T-helper 1 cell treated with Interleukin-12 subunit alpha and Interleukin-12 subunit beta and Interleukin-4 antibody, amounts not matched to agents 30 μg/mL and 1 μg/mL, for 36 hours (primary cell): ENCODE data around the gene PRSS21.

Experiments
- H3K27ac Mint-ChIP-seq: one replicate; pipeline ENCODE4 v1.8.0; 2021; ENCODE audit warnings: mild to moderate bottlenecking, mixed read lengths
- H3K27me3 Mint-ChIP-seq: one replicate; pipeline ENCODE4 v1.8.0; 2021; ENCODE audit warnings: low read depth, mixed read lengths
- H3K36me3 Mint-ChIP-seq: one replicate; pipeline ENCODE4 v1.8.0; 2021; ENCODE audit warnings: low read depth, mixed read lengths
- H3K4me1 Mint-ChIP-seq: one replicate; pipeline ENCODE4 v1.8.0; 2021; ENCODE audit warnings: low read depth, mixed read lengths
- H3K4me3 Mint-ChIP-seq: one replicate; pipeline ENCODE4 v1.8.0; 2021; ENCODE audit warnings: mild to moderate bottlenecking, moderate library complexity, mixed read lengths
- H3K9me3 Mint-ChIP-seq: one replicate; pipeline ENCODE4 v1.8.0; 2021; ENCODE audit warnings: mixed read lengths

The PRSS21 gene

DNA sequence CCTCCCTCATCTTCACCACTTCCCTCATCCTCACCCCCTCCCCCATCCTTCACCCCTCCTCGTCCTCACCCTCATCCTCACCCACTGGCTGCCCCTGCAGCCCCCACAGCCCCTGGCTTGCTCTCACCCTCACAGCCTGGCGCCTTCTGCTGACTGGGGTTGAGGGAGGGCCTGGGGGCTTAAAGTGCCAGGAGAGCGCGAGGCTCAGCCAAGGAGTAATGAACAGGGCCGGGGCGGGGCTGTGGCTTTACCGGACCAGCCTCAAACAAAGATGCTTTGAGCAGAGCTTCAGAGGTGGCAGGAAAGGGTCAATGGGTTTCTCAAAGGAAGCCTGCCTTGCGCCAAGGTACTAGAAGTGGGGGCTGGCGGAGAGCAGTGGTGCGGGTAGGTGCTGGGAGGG, 29.6 kb upstream of the PRSS21 start, which contains the start of gene PRSS33:
PRSS33 (minus strand) TSS at position 155 of the 400 bp plus-strand sequence. CDS start 1,013 bp downstream, outside the sequence.
- Mint-ChIP-seq H3K27me3 (peaks cover 31% of the 10 kb centered on the region), H3K27ac (no peak within 1 kb of the TSS), H3K4me3 (no peak within 1 kb of the TSS), H3K4me1 (peaks cover 4% of the 10 kb centered on the region), H3K9me3 (no peaks in the 10 kb centered on the region), H3K36me3 (no peaks in the 10 kb centered on the region)

DNA sequence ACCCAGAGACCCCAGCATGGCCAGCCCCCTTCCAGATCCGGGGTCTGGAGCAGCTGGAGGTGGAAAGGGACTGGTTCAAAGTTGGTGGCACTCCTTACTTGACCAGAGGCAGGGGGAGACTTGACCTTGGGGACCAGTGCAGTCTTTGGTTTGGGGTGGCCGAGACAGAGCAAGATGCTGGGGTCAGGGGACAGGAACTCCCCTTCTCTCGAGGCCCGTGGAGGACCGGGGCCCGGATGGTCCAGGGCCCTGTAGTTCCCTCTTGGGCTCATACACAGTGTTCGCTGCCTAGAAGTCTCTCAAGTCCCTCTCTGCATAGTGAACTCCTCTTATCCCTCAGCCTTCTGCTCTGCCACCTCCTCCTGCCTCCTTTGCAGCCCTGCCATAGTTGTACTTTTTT, 29.1 kb upstream of the PRSS21 start:
- Mint-ChIP-seq H3K27ac (no peak overlapping the region), H3K27me3 (peaks cover 33% of the 10 kb centered on the region), H3K36me3 (no peaks in the 10 kb centered on the region), H3K4me1 (peaks cover 4% of the 10 kb centered on the region), H3K9me3 (no peaks in the 10 kb centered on the region), H3K4me3 (no peak overlapping the region)

DNA sequence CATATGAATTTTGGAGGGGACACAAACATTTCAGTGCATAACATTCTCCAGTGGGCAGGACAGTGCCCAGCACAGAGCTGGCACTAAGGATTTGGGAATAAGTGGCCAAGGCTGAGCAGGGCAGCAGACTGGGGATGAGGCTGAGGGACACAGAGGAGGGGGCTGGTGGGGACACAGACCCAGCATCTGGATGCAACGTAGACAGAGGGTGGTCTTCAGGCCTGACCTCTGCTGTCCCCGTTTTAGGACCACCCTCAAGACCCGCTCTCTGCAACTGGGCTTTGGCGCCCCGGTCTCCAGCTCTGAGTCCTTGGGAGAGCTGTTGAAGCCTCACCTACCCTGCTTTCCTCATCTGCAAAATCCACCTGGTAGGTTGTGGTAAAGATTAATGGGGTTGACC, 26.4 kb upstream of the PRSS21 start:
- Mint-ChIP-seq H3K27me3 (peaks cover 46% of the 10 kb centered on the region), H3K9me3 (no peaks in the 10 kb centered on the region), H3K27ac (no peak overlapping the region), H3K36me3 (no peaks in the 10 kb centered on the region), H3K4me3 (no peak overlapping the region), H3K4me1 (peaks cover 2% of the 10 kb centered on the region)

DNA sequence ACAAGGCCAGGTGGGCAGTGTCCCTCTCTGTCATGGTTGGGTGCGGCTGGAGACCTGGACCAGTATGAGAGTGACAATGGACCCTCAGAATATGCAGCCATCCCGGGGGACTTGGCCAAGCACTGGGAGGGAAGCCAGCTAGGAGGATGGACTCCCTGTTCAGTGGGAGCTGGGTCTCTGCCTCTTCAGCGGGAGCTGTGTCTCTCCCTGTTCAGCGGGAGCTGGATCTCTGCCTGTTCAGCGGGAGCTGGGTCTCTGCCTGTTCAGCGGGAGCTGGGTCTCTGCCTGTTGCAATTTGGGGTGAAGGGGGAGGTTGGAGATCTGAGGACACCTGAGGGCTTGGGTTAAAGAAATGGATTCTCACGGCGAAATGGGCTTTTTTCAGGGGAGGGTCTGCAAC, 25.9 kb upstream of the PRSS21 start:
- H3K36me3 Mint-ChIP-seq, result no peaks in the 10 kb centered on the region
- H3K4me3 Mint-ChIP-seq, result no peak overlapping the region
- H3K9me3 Mint-ChIP-seq, result no peaks in the 10 kb centered on the region
- H3K27me3 Mint-ChIP-seq, result peaks cover 45% of the 10 kb centered on the region
- H3K4me1 Mint-ChIP-seq, result no peaks in the 10 kb centered on the region
- H3K27ac Mint-ChIP-seq, result no peak overlapping the region

DNA sequence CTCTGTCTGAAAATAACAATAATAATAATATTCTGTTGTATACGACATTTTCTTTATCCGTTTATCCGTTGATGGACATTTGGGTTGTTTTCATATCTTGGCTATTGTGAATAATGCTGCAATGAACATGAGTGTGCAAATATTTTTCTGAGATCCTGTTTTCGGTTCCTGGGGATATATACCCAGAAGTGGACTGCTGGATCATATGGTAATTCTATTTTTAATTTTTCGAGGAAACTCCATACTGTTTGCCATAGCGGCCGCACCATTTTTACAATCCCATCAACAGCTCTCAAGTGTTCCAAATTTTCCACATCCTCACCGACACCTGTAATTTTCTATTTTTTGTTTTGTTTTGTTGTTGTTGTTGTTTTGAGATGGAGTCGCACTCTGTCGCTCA, 24.1 kb upstream of the PRSS21 start:
- H3K27ac Mint-ChIP-seq, result no peak overlapping the region
- H3K36me3 Mint-ChIP-seq, result no peaks in the 10 kb centered on the region
- no peaks in the 10 kb centered on the region for H3K4me1 Mint-ChIP-seq
- no peaks in the 10 kb centered on the region for H3K9me3 Mint-ChIP-seq
- peaks cover 37% of the 10 kb centered on the region for H3K27me3 Mint-ChIP-seq
- H3K4me3 Mint-ChIP-seq, result no peak overlapping the region

DNA sequence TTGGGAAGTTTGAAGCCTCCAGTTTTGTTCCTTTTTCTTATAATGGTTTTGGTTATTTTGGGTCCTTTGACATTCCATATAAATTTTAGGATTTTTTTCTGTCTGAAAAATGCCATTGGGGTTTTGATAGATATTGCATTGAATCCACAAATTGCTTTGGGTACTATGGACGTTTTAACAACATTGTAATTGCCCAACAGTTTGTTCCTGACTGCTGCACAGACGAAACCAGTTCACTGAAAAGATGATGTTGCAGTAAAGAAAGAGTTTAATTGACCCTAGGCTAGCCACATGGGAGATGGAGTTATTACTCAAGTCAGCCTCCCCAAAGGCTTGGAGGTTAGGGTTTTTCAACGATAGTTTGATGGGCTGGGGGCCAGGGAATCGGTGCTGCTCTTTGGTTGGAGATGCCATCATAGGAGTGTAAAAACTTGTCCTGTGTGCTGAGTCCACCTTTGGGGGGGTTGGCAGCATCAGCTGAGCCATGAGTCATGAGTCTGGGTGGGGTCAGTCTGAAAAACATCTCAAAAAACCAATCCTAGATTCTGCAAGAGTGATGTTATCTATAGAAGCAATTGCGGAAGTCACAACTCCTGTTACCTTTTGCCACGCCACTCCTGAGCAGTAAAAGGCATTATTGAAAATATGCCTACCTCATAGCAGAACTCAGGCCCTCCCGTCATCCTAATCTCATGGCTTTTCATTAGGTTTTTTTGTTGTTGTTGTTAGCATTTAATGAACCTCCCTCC, 21.5 kb upstream of the PRSS21 start:
- H3K9me3 Mint-ChIP-seq, result no peaks in the 10 kb centered on the region
- H3K4me1 Mint-ChIP-seq, result no peaks in the 10 kb centered on the region
- no peaks in the 10 kb centered on the region for H3K36me3 Mint-ChIP-seq
- H3K27ac Mint-ChIP-seq, result no peak overlapping the region
- no peak overlapping the region for H3K4me3 Mint-ChIP-seq
- peaks cover 32% of the 10 kb centered on the region for H3K27me3 Mint-ChIP-seq

DNA sequence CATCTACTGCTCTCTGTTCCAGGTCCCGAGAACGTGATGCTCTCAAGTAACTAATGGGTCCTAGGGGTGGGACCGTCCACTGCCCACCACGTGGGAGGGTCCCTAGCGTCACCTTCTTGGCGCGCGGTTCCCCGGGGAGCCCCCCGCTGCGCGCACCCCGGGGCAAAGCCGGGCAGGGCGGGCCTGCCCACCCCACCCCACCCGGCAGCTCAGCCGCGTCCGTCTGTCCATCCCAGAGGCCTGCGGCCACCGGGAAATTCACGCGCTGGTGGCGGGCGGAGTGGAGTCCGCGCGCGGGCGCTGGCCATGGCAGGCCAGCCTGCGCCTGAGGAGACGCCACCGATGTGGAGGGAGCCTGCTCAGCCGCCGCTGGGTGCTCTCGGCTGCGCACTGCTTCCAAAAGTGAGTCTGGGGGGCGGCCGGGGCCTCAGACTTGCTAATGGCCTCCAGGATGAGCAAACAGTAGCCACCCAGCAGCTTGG, 18.3 kb upstream of the PRSS21 start:
- peaks cover 17% of the 10 kb centered on the region for H3K27me3 Mint-ChIP-seq
- no peak overlapping the region for H3K4me3 Mint-ChIP-seq
- H3K9me3 Mint-ChIP-seq, result peaks cover 2% of the 10 kb centered on the region
- no peak overlapping the region for H3K27ac Mint-ChIP-seq
- H3K36me3 Mint-ChIP-seq, result no peaks in the 10 kb centered on the region
- no peaks in the 10 kb centered on the region for H3K4me1 Mint-ChIP-seq

DNA sequence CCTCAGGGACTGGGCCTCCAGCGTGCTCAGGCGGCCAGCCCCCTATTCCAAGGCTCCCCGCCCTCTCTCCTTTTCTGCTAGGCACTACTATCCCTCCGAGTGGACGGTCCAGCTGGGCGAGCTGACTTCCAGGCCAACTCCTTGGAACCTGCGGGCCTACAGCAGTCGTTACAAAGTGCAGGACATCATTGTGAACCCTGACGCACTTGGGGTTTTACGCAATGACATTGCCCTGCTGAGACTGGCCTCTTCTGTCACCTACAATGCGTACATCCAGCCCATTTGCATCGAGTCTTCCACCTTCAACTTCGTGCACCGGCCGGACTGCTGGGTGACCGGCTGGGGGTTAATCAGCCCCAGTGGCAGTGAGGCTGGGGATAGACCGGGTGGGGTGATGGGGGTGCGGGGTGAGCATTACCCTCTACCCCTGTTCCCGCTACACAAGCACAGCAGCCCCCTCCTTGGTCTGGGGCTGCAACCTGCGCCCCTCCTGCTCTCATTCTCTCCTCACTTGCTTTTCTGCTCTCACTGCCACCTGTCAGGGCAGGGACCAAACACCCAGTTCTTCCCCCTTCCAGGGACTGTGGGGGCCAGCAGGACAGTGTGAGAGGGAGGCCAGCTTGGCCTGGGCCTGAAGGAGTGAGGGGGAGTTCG, 17.7 kb upstream of the PRSS21 start:
- Mint-ChIP-seq H3K4me1 (no peaks in the 10 kb centered on the region), H3K27me3 (peaks cover 16% of the 10 kb centered on the region), H3K9me3 (peaks cover 6% of the 10 kb centered on the region), H3K27ac (no peak overlapping the region), H3K36me3 (no peaks in the 10 kb centered on the region), H3K4me3 (no peak overlapping the region)

DNA sequence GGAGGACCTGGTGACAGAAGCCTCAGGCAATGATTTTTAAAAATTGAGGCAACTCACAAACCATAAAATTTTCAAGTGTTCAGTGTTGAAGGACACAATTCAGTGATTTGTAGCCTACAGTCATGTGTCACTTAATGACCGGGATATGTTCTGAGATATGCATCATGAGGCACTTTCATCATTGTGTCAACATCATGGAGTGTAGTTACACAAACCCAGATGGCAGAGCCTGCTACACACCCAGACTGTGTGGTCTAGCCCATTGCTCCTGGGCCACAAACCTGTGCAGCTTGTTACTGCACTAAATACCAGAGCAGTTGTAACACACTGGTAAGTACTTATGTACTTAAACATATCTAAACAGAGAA, 17.2 kb upstream of the PRSS21 start:
- Mint-ChIP-seq H3K4me3 (no peak overlapping the region), H3K4me1 (no peaks in the 10 kb centered on the region), H3K9me3 (peaks cover 8% of the 10 kb centered on the region), H3K27me3 (peaks cover 11% of the 10 kb centered on the region), H3K27ac (no peak overlapping the region), H3K36me3 (no peaks in the 10 kb centered on the region)

DNA sequence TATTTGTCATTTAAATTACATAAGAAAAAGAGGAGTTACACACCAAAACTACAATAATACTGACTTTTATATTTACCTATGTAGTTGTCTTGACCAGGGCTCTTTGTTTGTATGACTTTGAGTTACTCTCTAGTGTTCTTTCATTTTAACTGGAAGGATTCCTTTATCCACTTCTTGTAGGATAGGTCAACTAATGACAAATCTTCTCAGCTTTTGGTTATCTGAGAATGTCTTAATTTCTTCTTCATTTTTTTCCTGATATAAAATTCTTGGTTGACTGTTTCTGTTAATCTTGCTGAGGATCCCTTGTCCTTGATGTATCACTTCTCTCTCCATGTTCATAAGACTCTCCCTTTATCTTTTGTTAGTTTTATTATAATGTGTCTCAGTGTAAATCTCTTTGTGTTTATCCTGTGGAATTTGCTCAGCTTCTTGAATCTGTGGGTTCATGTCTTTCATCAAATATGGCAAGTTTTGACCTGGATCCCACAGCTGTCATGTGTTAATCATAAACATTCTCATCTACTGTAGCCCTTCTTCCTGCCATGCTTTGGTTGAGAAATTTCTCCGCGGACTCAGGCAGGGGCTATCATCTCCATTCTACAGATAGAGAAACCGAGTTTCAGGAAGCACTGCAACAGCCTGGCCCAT, 13.4 kb upstream of the PRSS21 start:
- Mint-ChIP-seq H3K4me3 (no peak overlapping the region), H3K27ac (no peak overlapping the region)

DNA sequence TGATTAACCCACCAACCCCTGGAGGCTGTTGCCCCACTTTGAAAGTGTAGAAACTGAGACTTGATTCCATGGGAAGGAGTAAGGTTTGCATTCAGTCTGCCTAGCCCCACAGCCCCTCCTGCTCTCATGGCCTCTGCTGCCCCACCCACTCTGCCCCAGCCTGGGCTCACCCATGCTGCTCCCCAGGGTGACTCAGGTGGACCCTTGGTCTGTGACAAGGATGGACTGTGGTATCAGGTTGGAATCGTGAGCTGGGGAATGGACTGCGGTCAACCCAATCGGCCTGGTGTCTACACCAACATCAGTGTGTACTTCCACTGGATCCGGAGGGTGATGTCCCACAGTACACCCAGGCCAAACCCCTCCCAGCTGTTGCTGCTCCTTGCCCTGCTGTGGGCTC, 12.3 kb upstream of the PRSS21 start:
- no peaks in the 10 kb centered on the region for H3K4me1 Mint-ChIP-seq
- H3K4me3 Mint-ChIP-seq, result no peak overlapping the region
- H3K9me3 Mint-ChIP-seq, result peaks cover 8% of the 10 kb centered on the region
- H3K36me3 Mint-ChIP-seq, result no peaks in the 10 kb centered on the region
- H3K27me3 Mint-ChIP-seq, result peaks cover 24% of the 10 kb centered on the region
- H3K27ac Mint-ChIP-seq, result no peak overlapping the region

More for the DNA sequence above, 13.4 kb upstream of the PRSS21 start:
- peaks cover 15% of the 10 kb centered on the region for H3K27me3 Mint-ChIP-seq
- peaks cover 8% of the 10 kb centered on the region for H3K9me3 Mint-ChIP-seq
- H3K4me1 Mint-ChIP-seq, result no peaks in the 10 kb centered on the region
- no peaks in the 10 kb centered on the region for H3K36me3 Mint-ChIP-seq

DNA sequence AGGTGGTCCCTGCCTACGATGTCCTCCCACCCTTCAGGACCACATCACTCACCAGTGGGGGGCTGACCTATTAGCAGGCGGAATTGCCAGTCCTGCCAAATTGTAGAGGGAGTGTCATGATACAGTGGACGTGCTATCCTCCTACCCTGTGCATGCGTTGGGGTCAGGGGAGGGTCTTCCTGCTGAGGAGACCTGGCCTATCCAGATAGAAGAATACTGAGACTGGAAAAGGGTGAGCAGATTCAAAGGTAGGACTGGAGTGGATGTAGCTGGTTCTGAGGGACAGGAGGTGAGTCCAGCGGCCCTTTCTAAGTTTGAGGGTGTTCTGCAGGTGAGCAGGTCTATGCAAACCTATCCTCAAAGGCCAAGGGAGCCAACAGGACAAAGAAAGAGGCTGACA, 10.8 kb upstream of the PRSS21 start:
- Mint-ChIP-seq H3K9me3 (peaks cover 8% of the 10 kb centered on the region), H3K27me3 (peaks cover 24% of the 10 kb centered on the region), H3K4me3 (no peak overlapping the region), H3K36me3 (no peaks in the 10 kb centered on the region), H3K4me1 (no peaks in the 10 kb centered on the region), H3K27ac (no peak overlapping the region)

DNA sequence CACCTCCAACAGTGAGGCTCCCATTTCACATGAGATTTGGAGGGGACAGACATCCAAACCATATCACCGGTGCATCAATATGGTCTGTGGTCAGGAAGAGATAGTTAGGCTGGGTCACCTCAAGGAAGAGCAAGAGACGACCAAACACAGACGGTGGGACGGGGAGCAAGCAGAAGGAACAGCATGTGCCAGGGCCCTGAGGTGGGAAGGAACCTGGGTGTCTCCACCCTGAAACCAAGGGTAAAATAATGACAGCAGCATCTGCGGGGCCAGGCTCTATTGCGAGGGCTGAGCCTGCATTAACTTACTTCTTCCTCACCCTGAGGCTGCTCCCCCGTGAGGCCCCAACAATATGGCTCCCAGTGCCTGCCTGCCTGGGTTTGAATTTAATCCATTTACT, 8.9 kb upstream of the PRSS21 start:
- Mint-ChIP-seq H3K4me1 (no peaks in the 10 kb centered on the region), H3K27me3 (peaks cover 24% of the 10 kb centered on the region), H3K27ac (no peak overlapping the region), H3K36me3 (no peaks in the 10 kb centered on the region), H3K9me3 (peaks cover 8% of the 10 kb centered on the region), H3K4me3 (no peak overlapping the region)

DNA sequence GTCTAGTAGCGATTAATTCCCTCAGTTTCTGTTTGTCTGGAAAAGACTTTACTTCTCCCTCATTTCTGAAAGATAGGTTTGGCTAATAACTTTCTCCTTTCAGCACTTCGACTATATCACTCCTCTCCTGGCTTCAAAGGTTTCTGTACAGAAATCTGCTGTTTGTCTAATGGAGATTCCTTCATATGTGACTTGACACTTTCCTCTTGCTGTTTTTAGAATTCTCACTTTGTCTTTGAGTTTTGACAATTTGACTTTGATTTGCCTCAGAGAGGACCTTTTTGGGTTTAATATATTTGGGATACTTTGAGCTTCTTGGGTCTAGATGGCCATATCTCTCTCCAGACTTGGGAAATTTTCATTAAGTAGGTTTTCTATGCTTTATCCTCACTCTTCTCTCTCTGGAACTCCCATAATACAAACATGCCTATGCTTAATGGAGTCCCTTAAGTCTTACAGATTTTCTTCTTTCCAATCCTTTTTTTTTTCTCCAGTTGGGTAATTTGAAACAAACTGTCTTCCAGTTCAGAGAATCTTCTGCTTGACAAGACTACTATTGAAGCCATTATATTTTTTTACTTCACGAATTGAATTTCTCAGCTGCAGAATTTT, 7.8 kb upstream of the PRSS21 start:
- no peak overlapping the region for H3K4me3 Mint-ChIP-seq
- peaks cover 19% of the 10 kb centered on the region for H3K27me3 Mint-ChIP-seq
- H3K36me3 Mint-ChIP-seq, result no peaks in the 10 kb centered on the region

More for the DNA sequence above, 7.8 kb upstream of the PRSS21 start:
- Mint-ChIP-seq H3K4me1 (no peaks in the 10 kb centered on the region), H3K27ac (no peak overlapping the region), H3K9me3 (peaks cover 3% of the 10 kb centered on the region)
